Mucosa of descending colon (tissue), 3 donors: ENCODE results near the gene COL4A4. TPM values are rescaled to one million over a fixed set of nuclear protein-coding genes. Genes with fewer than 3 reads are reported as not detected.

ENCODE experiments used
- ATAC-seq: fragments of 200-7000 bp; cut with Tn5 transposase; one replicate; pipeline ENCODE4 v1.9.1; 2020; ENCODE audit warnings: mild to moderate bottlenecking, moderate library complexity
- DNase-seq, 3 donors: peaks; one replicate each; pipeline ENCODE4 v3.0.0-alpha.2; 2020
- H3K36me3 ChIP-seq: fragments of 200-600 bp; one replicate; pipeline ENCODE4 v1.8.0; 2021; ENCODE audit warnings: low read depth, mild to moderate bottlenecking
- H3K4me1 ChIP-seq: fragments of 200-600 bp; one replicate; pipeline ENCODE4 v1.8.0; 2021; ENCODE audit warnings: low read depth, mild to moderate bottlenecking
- H3K4me3 ChIP-seq: fragments of 200-600 bp; one replicate; pipeline ENCODE4 v1.8.0; 2021; ENCODE audit warnings: mild to moderate bottlenecking
- H3K9me3 ChIP-seq: fragments of 200-600 bp; one replicate; pipeline ENCODE4 v1.8.0; 2021; ENCODE audit warnings: mild to moderate bottlenecking
- intact Hi-C, 2 donors: fragments of 100-400 bp; cut with DNase I in 1 of 2; cut with micrococcal nuclease in 1 of 2; formaldehyde crosslinking; loops; one replicate each; pipeline versions ENCODE4 v1.11.0 to v1.11.1; 2022; cut with DNase I, micrococcal nuclease
- total RNA-seq, 3 donors: library from RNA; stranded (reverse); fragmentation: NEBNext Ultra II Directional in 2 of 3; extraction: Animal tissue kit (Norgen Biotek cat#: 25700) in 2 of 3; gene quantifications; one replicate each; pipeline versions ENCODE4 v1.2.1 to v1.2.4, GENCODE V29; 2021 to 2023
- TF ChIP-seq, protein P1 (sequence below): fragments of 200-600 bp; IDR thresholded peaks from one replicate; pipeline ENCODE4 v1.8.0; 2022; ENCODE audit warnings: antibody characterized with exemption, mild to moderate bottlenecking
- donor health status: DM: no; HTN: no; CAD: no; lungs with moderate emphysema.
- donor health status: DM: no; HTN: no; CAD: no.
- donor health status: DM: no; HTN: yes; CAD: no.

COL4A4 gene
- total RNA-seq, 3 donors from 2014 or later, result 0.44 to 1.2 (median 1.1) TPM

- Histone ChIP-seq H3K4me3 (no peak overlapping the region), H3K4me1 (no peaks in the 10 kb centered on the region), H3K36me3 (no peaks in the 10 kb centered on the region), H3K9me3 (no peaks in the 10 kb centered on the region)
- ATAC-seq, result no peak
- no peak for DNase-seq
- intact Hi-C loops, result no loop called here
- TF ChIP-seq, protein P1, sequence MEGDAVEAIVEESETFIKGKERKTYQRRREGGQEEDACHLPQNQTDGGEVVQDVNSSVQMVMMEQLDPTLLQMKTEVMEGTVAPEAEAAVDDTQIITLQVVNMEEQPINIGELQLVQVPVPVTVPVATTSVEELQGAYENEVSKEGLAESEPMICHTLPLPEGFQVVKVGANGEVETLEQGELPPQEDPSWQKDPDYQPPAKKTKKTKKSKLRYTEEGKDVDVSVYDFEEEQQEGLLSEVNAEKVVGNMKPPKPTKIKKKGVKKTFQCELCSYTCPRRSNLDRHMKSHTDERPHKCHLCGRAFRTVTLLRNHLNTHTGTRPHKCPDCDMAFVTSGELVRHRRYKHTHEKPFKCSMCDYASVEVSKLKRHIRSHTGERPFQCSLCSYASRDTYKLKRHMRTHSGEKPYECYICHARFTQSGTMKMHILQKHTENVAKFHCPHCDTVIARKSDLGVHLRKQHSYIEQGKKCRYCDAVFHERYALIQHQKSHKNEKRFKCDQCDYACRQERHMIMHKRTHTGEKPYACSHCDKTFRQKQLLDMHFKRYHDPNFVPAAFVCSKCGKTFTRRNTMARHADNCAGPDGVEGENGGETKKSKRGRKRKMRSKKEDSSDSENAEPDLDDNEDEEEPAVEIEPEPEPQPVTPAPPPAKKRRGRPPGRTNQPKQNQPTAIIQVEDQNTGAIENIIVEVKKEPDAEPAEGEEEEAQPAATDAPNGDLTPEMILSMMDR, result no peak
These were observed 150.1 kb downstream of the COL4A4 start for GRCh38 chr2:227013881-227014280.

DNA sequence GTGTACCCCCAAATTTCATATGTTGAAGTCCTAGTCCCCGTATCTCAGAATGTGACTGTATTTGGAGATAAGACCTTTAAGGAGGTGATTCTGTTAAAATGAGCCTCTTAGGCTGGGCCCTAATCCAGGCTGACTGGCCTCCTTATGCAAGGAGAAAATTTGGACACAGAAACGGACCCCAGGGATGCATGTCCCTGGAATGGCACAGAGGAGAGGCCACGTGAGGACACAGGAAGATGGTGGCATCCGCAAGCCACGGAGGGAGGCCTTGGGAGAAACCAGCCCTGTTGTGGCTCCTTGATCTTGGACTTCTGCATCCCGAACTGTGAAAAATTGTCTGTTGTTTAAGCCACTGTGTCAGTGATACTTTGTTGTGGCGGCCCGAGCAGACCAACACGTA is 150.7 kb downstream of the COL4A4 start:
- Histone ChIP-seq H3K4me3 (no peak overlapping the region), H3K4me1 (no peaks in the 10 kb centered on the region), H3K9me3 (no peaks in the 10 kb centered on the region), H3K36me3 (no peaks in the 10 kb centered on the region)
- intact Hi-C loops, result no loop called here
- ATAC-seq (no peak), DNase-seq (no peak)
- TF ChIP-seq, protein P1, result no peak

DNA sequence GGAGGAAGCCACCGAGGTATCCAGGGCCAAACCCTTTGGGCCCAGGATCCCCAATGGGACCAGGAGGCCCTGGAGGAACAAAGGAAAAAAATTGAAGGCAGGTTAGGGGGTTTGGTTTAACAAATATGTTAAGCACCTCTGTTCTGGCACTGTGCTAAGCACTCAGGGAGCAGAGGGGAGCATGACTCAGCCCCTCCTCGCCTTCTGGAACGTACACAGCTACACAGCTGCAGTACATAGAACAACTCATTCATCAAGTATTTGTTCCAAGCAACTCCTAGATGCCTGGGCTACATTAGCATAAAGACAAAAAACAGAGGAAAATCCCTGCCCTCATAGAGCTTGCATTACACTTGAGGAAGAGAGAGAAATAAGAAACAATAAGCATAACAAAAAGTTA is 153.6 kb downstream of the COL4A4 start:
- Histone ChIP-seq H3K4me1 (no peaks in the 10 kb centered on the region), H3K4me3 (no peak overlapping the region), H3K36me3 (no peaks in the 10 kb centered on the region), H3K9me3 (no peaks in the 10 kb centered on the region)
- DNase-seq (no peak), ATAC-seq (no peak)
- TF ChIP-seq, protein P1, result no peak
- intact Hi-C loops, result no loop called here

DNA sequence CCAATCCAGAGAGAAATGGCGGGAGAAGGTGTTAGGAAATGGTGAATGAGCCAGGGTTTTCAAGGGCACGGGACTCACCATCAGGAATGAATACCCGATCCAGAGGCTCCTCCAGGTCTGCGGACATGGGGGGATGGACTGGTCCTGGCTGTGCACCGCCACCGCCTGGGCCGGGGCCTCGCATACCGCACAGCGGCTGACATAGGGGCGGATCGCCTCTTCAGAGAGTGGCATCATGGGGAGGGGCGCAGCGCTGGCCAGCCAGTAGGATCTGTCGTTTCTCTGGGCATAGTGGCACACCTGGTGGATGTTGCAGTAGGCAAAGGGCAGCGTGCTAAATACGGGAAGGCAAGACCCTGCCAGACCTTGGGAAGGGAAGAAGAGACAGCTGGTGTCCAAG is 156.1 kb downstream of the COL4A4 start:
- no peaks in the 10 kb centered on the region for H3K4me1 ChIP-seq
- H3K9me3 ChIP-seq, result no peaks in the 10 kb centered on the region
- ATAC-seq (no peak), DNase-seq (no peak)
- TF ChIP-seq, protein P1, result no peak
- H3K4me3 ChIP-seq, result no peak overlapping the region
- H3K36me3 ChIP-seq, result no peaks in the 10 kb centered on the region
- intact Hi-C loops, result no loop called here

GRCh38 chr2:227007148-227007547 is 156.9 kb downstream of the COL4A4 start:
- Histone ChIP-seq H3K4me1 (no peaks in the 10 kb centered on the region), H3K36me3 (no peaks in the 10 kb centered on the region), H3K9me3 (no peaks in the 10 kb centered on the region), H3K4me3 (no peak overlapping the region)
- TF ChIP-seq, protein P1, result no peak
- intact Hi-C loops, result no loop called here
- DNase-seq (no peak), ATAC-seq (no peak)
